ENCODE measurements around the gene FBLIM1.

DNA sequence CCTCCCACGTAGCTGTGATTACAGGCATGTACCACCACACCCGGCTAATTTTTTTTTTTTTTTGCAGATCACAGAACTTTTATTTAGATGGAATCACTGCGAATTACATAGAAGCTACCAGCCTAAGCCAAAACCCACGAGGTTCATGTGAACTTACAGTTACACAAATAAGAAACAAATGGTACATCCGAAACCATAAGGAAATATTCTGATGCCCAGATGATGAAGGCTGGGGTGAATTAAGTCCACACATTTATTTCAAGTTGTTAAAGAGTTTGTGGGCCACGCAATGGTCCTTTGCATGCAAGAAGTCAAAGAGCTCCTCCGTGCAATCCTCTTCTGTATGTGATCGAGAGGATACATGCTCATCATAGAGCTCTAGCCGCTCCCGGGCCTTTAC, 48.5 kb downstream of the FBLIM1 start:
- TF ChIP-seq, protein P1, sequence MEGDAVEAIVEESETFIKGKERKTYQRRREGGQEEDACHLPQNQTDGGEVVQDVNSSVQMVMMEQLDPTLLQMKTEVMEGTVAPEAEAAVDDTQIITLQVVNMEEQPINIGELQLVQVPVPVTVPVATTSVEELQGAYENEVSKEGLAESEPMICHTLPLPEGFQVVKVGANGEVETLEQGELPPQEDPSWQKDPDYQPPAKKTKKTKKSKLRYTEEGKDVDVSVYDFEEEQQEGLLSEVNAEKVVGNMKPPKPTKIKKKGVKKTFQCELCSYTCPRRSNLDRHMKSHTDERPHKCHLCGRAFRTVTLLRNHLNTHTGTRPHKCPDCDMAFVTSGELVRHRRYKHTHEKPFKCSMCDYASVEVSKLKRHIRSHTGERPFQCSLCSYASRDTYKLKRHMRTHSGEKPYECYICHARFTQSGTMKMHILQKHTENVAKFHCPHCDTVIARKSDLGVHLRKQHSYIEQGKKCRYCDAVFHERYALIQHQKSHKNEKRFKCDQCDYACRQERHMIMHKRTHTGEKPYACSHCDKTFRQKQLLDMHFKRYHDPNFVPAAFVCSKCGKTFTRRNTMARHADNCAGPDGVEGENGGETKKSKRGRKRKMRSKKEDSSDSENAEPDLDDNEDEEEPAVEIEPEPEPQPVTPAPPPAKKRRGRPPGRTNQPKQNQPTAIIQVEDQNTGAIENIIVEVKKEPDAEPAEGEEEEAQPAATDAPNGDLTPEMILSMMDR (IDR thresholded peaks at IDR 0.05) = no peak
- no peak for TF ChIP-seq POLR2A (IDR thresholded peaks at IDR 0.05)

Data from Peyer's patch (tissue), 4 donors.